ENCODE results near the gene C1orf122. TPM values are rescaled to one million over a fixed set of nuclear protein-coding genes. Genes with fewer than 3 reads are reported as not detected.

Gene C1orf122
- total RNA-seq, 4 donors from 2014 or later, result 38.6 to 52.6 (median 47.0) TPM

DNA sequence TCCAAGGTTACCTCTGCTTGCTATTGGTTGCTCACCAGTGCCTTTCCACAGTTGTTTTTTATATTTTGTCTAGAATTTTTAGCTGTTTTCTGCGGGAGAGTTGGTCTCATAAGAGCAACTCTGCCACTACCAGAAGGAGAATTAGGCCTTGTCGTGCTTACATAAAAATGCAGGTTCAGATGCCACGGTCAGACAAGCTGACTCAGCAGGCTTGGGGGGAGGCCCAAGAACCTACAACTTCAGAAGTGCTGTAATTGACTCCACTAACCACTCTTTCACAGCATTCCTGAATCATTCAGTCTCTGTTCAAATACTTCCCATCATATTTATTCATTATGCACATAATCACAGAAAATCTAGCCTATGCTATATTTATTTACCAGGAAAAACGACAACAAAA lies 23.5 kb downstream of the C1orf122 start:
- intact Hi-C loops (cut with DNase I; ENCODE audit: low total_unique reads), result no loop called here
- whole genome bisulfite sequencing, 2 donors, result 91 to 93% methylated on average over 4 of the region's 4 CpGs
- TF ChIP-seq CTCF (IDR thresholded peaks at IDR 0.05) (no peak), POLR2A (IDR thresholded peaks at IDR 0.05) (no peak)
- no peak for DNase-seq (ENCODE audit: low spot score in 2 of 2)
- no peak overlapping the region for H3K4me3 ChIP-seq (ENCODE audit: low read depth, poor library complexity, severe bottlenecking)

- no peak for TF ChIP-seq POLR2A (IDR thresholded peaks at IDR 0.05)
- no peak for TF ChIP-seq CTCF (IDR thresholded peaks at IDR 0.05)
- WGBS, 2 donors, result 87 to 95% methylated on average over 2 of the region's 2 CpGs
- intact Hi-C loops (cut with DNase I; ENCODE audit: low total_unique reads), result no loop called here
- no peak overlapping the region for H3K4me3 ChIP-seq (ENCODE audit: low read depth, poor library complexity, severe bottlenecking)
- DNase-seq (ENCODE audit: low spot score in 2 of 2), result no peak
These were observed 24.2 kb downstream of the C1orf122 start for GRCh38 chr1:37831809-37832208.

DNA sequence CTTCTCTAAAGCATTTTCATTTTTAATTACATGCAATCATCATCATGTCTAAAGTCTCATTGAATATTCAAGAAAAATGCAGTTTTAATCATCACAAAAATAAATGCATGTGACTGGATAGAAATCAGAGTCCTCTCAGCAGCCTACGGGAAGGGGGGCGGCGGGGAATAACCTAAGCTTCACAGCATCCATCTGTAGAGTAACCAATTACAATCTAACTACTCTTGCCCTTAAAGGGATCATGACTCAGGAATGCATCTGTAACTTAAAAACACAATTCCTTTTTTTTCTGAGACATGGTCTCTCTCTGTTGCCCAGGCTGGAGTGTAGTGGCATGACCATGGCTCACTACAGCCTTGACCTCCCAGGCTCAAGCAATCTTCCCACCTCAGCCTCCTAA lies 29.2 kb downstream of the C1orf122 start:
- 61 to 85% methylated on average over 3 of the region's 3 CpGs for WGBS, 2 donors
- H3K4me3 ChIP-seq (ENCODE audit: low read depth, poor library complexity, severe bottlenecking), result no peak overlapping the region
- intact Hi-C loops (cut with DNase I; ENCODE audit: low total_unique reads), result no loop called here
- no peak for DNase-seq (ENCODE audit: low spot score in 2 of 2)
- TF ChIP-seq POLR2A (IDR thresholded peaks at IDR 0.05) (no peak), CTCF (IDR thresholded peaks at IDR 0.05) (no peak)

DNA sequence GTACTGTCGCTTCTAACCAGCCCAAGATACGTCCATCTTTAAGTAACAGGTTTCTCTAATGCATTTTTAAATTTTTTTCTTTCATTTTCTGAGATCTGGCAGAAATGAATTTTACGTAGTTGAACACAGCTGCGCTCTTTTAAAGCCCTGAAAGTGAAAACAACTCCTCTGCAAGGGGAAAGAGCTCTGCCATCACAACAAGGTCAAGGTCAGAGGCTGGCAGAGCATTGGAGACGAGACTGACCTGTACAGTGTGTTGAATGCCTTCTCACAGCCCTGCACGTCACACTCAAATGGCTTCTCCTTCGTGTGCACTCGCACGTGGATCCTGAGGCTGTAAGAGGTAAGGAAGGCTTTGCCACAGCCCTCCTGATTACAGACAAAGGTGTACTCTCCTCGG lies 32.1 kb downstream of the C1orf122 start:
- no peak overlapping the region for H3K4me3 ChIP-seq (ENCODE audit: low read depth, poor library complexity, severe bottlenecking)
- intact Hi-C loops (cut with DNase I; ENCODE audit: low total_unique reads), result loop anchor here (10.0 kb wide), 1 partner anchor 1885 kb away; no protein-coding TSS in a partner anchor

GRCh38 chr1:37840711-37841110 lies 33.1 kb downstream of the C1orf122 start:
- WGBS, 2 donors, result 76 to 83% methylated on average over 1 of the region's 1 CpG
- DNase-seq (ENCODE audit: low spot score in 2 of 2), result no peak
- H3K4me3 ChIP-seq (ENCODE audit: low read depth, poor library complexity, severe bottlenecking), result no peak overlapping the region
- intact Hi-C loops (cut with DNase I; ENCODE audit: low total_unique reads), result loop anchor here (10.0 kb wide), 1 partner anchor 1884 kb away; no protein-coding TSS in a partner anchor
- TF ChIP-seq CTCF (IDR thresholded peaks at IDR 0.05) (no peak), POLR2A (IDR thresholded peaks at IDR 0.05) (no peak)

More for the DNA sequence above, 32.1 kb downstream of the C1orf122 start:
- WGBS, 2 donors, result 94 to 96% methylated on average over 10 of the region's 10 CpGs
- DNase-seq (ENCODE audit: low spot score in 2 of 2), result no peak
- TF ChIP-seq CTCF (IDR thresholded peaks at IDR 0.05), result no peak
- no peak for TF ChIP-seq POLR2A (IDR thresholded peaks at IDR 0.05)

GRCh38 chr1:37841652-37842051 lies 34.1 kb downstream of the C1orf122 start:
- WGBS, 2 donors, result 93 to 97% methylated on average over 3 of the region's 3 CpGs
- intact Hi-C loops (cut with DNase I; ENCODE audit: low total_unique reads), result loop anchor here (10.0 kb wide), 1 partner anchor 1883 kb away; no protein-coding TSS in a partner anchor
- H3K4me3 ChIP-seq (ENCODE audit: low read depth, poor library complexity, severe bottlenecking), result no peak overlapping the region
- no peak for TF ChIP-seq CTCF (IDR thresholded peaks at IDR 0.05)
- no peak for TF ChIP-seq POLR2A (IDR thresholded peaks at IDR 0.05)
- DNase-seq (ENCODE audit: low spot score in 2 of 2), result no peak

Data from lower leg skin (tissue), 4 donors.